BJ (cell line): ENCODE results near the gene LPGAT1. TPM values are rescaled to one million over a fixed set of nuclear protein-coding genes. Genes with fewer than 3 reads are reported as not detected.

Source experiments
- CTCF ChIA-PET: fragments of 350-600 bp; formaldehyde crosslinking; extraction: SDS; loops from one replicate; lab custom pipeline; 2021; ENCODE audit warnings: antibody characterized with exemption, inconsistent platforms; lab: Yijun Ruan, JAX
- POLR2A ChIA-PET: fragments of 300-600 bp; sonication (Branson Sonifier 250); formaldehyde crosslinking; extraction: SDS; loops from one replicate; lab custom pipeline; 2021; ENCODE audit warnings: antibody characterized with exemption; lab: Charles Lee
- DNase-seq: peaks from one replicate; pipeline ENCODE4 v3.0.0-alpha.2; 2011; ENCODE audit warnings: low read depth
- H3K27me3 ChIP-seq: 2 replicates; pipeline ENCODE4 v1.6.0; 2011; ENCODE audit warnings: low read length; ENCODE audit not compliant: control insufficient read depth, insufficient read depth
- H3K36me3 ChIP-seq: 2 replicates; pipeline ENCODE4 v1.5.1; 2011; ENCODE audit warnings: low read length; ENCODE audit not compliant: control insufficient read depth, insufficient read depth
- H3K4me3 ChIP-seq: 2 replicates; pipeline ENCODE4 v1.5.1; 2011; ENCODE audit warnings: low read depth, mild to moderate bottlenecking, control low read depth, low read length
- CTCF ChIP-seq: IDR thresholded peaks from 2 replicates; pipeline ENCODE4 v1.5.1; 2011; ENCODE audit warnings: low read depth, mild to moderate bottlenecking, control low read depth, inconsistent platforms, low read length, moderate library complexity; ENCODE audit not compliant: insufficient read depth
- polyA plus RNA-seq: library from polyadenylated mRNA; depleted of rRNA; stranded (reverse); fragments of >200 nt; gene quantifications from 2 replicates; pipeline ENCODE4 v1.2.3, GENCODE V29; 2011

LPGAT1 gene
- polyA plus RNA-seq, 1 experiment, result 7.7 TPM

GRCh38 chr1:211753649-211754251 lies 76.8 kb downstream of the LPGAT1 start:
- POLR2A ChIA-PET, result no interaction called here
- Histone ChIP-seq H3K4me3 (no peak overlapping the region), H3K27me3 (no peaks in the 10 kb centered on the region), H3K36me3 (peaks cover 3% of the 10 kb centered on the region; the same call in 1 of the 2 replicates)
- CTCF ChIA-PET, result interaction anchor here (0.8 kb wide), 1 partner anchor 16 kb away, joined by 3 read pairs; no protein-coding TSS in a partner anchor
- DNase-seq, result no peak
- TF ChIP-seq CTCF, result no peak

- no peak for TF ChIP-seq CTCF
- Histone ChIP-seq H3K36me3 (peaks cover 3% of the 10 kb centered on the region; the same call in 1 of the 2 replicates), H3K27me3 (no peaks in the 10 kb centered on the region), H3K4me3 (no peak overlapping the region)
- DNase-seq, result no peak
- ChIA-PET CTCF (interaction anchor here (0.8 to 1.0 kb wide), 2 partner anchors 12 to 16 kb away, joined by 3 read pairs; no protein-coding TSS in a partner anchor), POLR2A (no interaction called here)
Observed at GRCh38 chr1:211752951-211753486, 77.5 kb downstream of the LPGAT1 start.

- H3K36me3 ChIP-seq, result peaks cover 3% of the 10 kb centered on the region; the same call in 1 of the 2 replicates
- TF ChIP-seq CTCF, result no peak
- H3K27me3 ChIP-seq, result no peaks in the 10 kb centered on the region
- no peak for DNase-seq
- CTCF ChIA-PET, result interaction anchor here (1.0 kb wide), 1 partner anchor 11 kb away, joined by 3 read pairs; no protein-coding TSS in a partner anchor
- no peak overlapping the region for H3K4me3 ChIP-seq
- POLR2A ChIA-PET, result no interaction called here
Observed at GRCh38 chr1:211752317-211752716, 78.2 kb downstream of the LPGAT1 start.

GRCh38 chr1:211751438-211751837 lies 79.1 kb downstream of the LPGAT1 start:
- Histone ChIP-seq H3K27me3 (no peaks in the 10 kb centered on the region), H3K36me3 (peaks cover 3% of the 10 kb centered on the region; the same call in 1 of the 2 replicates), H3K4me3 (no peak overlapping the region)
- no peak for DNase-seq
- no peak for TF ChIP-seq CTCF
- CTCF ChIA-PET, result no interaction called here
- POLR2A ChIA-PET, result no interaction called here

GRCh38 chr1:211750599-211750998 lies 80.0 kb downstream of the LPGAT1 start:
- no peak for TF ChIP-seq CTCF
- POLR2A ChIA-PET, result no interaction called here

More at GRCh38 chr1:211750599-211750998, 80.0 kb downstream of the LPGAT1 start:
- Histone ChIP-seq H3K27me3 (no peaks in the 10 kb centered on the region), H3K4me3 (no peak overlapping the region), H3K36me3 (peaks cover 3% of the 10 kb centered on the region; the same call in 1 of the 2 replicates)
- DNase-seq, result no peak
- CTCF ChIA-PET, result interaction anchor here (0.9 to 1.8 kb wide), 2 partner anchors 11 to 13 kb away, joined by 4 read pairs; no protein-coding TSS in a partner anchor
